HG03097 (cell line): ENCODE measurements around the gene KIAA0586.
"Not testable (repeated sequence)": the region's sequence is repeated elsewhere in the genome, so short reads cannot be mapped to it uniquely, and the experiment has no call there.

ENCODE experiments used
- ATAC-seq: cut with Tn5 transposase; IDR thresholded peaks from one replicate; pipeline ENCODE4 v1.9.1; 2021; ENCODE audit not compliant: unreplicated experiment, low FRiP score

KIAA0586 gene

DNA sequence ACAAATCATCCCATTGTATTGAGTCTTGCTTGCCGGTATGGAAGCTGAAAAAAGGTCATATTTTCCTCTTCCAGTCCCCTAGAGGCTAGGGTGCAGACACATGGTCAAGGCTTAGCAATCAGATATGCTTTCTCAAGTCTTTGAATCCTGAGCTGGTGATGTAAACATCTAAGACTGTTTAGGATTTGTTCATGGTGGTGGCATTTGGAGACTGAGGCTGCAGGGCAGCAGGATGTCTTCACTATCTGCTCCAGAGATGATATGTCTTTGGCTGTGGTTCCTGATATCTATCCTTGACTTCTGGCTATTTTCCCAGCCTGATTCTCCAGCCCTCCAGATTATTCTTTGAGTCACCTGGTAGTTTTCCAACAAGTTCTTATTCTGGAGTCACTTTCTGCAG, 159.8 kb downstream of the KIAA0586 start:
- no peak for ATAC-seq

GRCh38 chr14:58588321-58588720, 160.8 kb downstream of the KIAA0586 start:
- ATAC-seq = not testable (repeated sequence)

GRCh38 chr14:58593977-58594376, 166.5 kb downstream of the KIAA0586 start:
- ATAC-seq = no peak

GRCh38 chr14:58597041-58597440, 169.5 kb downstream of the KIAA0586 start:
- no peak for ATAC-seq

DNA sequence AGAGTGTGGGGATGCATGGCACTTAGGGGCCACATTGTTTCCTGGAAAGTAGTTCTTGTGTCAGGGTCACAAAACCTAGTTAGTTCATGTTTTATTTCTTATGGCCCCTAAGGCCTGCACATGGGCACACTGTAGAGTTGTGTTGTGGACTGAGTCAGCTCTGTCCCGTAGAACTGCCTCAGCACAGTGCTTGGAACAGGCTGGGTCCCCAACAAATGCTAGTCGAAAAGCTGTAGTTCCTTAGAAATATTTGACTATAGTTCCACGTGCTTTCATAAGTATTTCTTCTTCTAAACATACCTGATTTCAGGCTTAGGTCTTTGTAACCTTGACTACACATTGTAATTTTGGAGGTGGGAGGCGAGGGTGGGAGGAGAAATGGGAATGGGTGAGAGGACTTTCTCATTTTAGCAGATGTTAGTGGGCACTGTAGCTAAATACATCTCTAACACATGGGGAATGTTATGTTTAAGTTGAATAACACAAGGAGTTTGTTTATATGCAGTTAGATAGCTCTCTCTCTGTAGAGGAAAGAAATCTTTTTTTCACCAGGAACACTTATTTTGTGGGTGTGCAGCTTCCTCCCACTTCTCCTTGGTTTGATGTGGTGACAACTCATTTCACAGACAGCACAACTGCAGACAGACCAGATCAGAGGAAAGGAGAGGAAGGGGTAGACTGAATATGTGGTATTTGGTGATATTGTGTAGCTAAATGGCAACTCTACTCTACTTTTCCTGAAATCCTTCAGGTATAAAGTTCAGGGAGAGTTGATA, 170.7 kb downstream of the KIAA0586 start:
- no peak for ATAC-seq

DNA sequence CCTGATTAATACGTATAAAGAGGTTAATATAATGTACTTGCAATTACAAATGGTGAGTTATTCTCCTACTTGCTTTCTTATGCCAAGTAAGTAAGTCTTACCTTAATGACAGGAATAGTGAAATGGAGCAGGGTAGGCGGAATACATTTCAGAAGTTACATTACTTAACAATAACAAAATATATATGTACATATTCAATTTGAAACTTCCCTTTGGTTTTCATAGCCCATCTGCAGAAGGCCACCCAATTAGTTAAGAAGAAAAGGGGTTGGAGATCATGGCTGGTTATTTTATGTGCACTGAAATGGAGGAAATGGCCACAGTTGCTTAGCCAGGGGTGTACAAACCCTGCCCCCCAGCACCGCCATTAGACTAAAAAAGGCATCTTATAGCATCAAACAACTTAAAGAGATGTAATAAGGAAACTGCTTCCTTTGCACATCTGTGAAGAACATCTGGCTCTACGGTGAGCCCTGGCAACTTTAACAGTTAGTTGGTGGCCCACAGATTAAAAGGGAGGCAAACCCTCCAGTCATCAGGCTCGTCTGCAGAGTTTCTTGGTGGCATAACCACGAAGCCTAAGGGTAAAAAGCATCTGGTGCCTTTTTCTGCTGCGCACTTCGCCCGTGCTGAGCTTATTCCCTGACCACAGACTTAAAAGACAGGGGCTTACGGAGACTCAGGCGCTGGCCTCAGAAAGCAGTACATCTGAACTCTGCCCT, 171.4 kb downstream of the KIAA0586 start:
- ATAC-seq = no peak

DNA sequence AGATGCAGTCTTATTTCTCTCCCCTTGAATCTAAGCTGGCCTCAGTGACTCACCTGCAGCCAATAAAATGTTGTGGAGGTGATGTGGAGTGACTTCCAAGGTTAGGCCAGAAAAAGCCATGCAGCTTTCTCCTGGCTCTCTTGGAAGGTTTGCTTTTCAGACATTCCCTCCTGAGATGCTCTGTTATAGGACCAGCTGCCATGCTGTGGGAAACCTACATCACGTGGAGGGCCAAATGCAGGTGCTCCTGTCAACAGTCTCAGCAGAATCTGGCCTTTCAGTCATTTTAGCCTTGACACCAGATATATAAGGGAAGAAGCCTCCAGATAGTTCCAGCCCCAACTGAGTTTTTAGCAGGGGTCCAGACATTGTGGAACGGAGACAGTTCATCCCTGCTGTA, 172.2 kb downstream of the KIAA0586 start:
- ATAC-seq = no peak
